IMR-90 (cell line): Measurements from ENCODE around the gene AUTS2. TPM values are rescaled to one million over a fixed set of nuclear protein-coding genes. Genes with fewer than 3 reads are reported as not detected.

Source experiments
- ATAC-seq: fragments of 200-7000 bp; cut with Tn5 transposase; 2 replicates; pipeline ENCODE4 v1.9.1; 2020; ENCODE audit warnings: low read depth, mild to moderate bottlenecking, moderate library complexity
- BruUV-seq: library from RNA; stranded (reverse); fragments of 400-500 nt; replicated peaks from 2 replicates; lab custom pipeline; 2021; lab: Mats Ljungman, UMichigan
- CTCF ChIA-PET: fragments of 300-600 bp; formaldehyde crosslinking; extraction: SDS; loops from one replicate; lab custom pipeline; 2021; ENCODE audit warnings: antibody characterized with exemption; lab: Yijun Ruan, JAX
- POLR2A ChIA-PET: fragments of 300-600 bp; sonication (Branson Sonifier 250); formaldehyde crosslinking; loops from one replicate; lab custom pipeline; 2022; ENCODE audit warnings: antibody characterized with exemption; ENCODE audit not compliant: unreplicated experiment; lab: Charles Lee
- DNase-seq: peaks from one replicate; pipeline ENCODE4 v3.0.0; 2013
- H2AFZ ChIP-seq: replicated peaks from 2 replicates; pipeline ENCODE3; 2013; ENCODE audit warnings: low read length, mild to moderate bottlenecking; ENCODE audit not compliant: poor library complexity
- H2AK5ac ChIP-seq: 2 replicates; pipeline ENCODE4 v1.6.1; 2013; ENCODE audit warnings: low read depth, low read length, inconsistent platforms
- H2AK9ac ChIP-seq: replicated peaks from 2 replicates; pipeline ENCODE3; 2013; ENCODE audit warnings: mild to moderate bottlenecking, low read depth, low read length, moderate library complexity; ENCODE audit not compliant: poor library complexity
- H2BK120ac ChIP-seq: 2 replicates; pipeline ENCODE4 v1.6.1; 2013; ENCODE audit warnings: low read depth, low read length, inconsistent platforms
- H2BK15ac ChIP-seq: 3 replicates; pipeline ENCODE4 v1.6.1; 2013; ENCODE audit warnings: low read depth, low read length, inconsistent platforms
- H2BK20ac ChIP-seq: 2 replicates; pipeline ENCODE4 v1.6.1; 2013; ENCODE audit warnings: low read depth, mild to moderate bottlenecking, inconsistent platforms, low read length, moderate library complexity
- H2BK5ac ChIP-seq: 2 replicates; pipeline ENCODE4 v1.6.1; 2013; ENCODE audit warnings: mild to moderate bottlenecking, low read depth, low read length, inconsistent platforms; ENCODE audit not compliant: poor library complexity, severe bottlenecking
- H3K14ac ChIP-seq: replicated peaks from 2 replicates; pipeline ENCODE4 v1.6.1; 2013; ENCODE audit warnings: low read depth, low read length, inconsistent platforms
- H3K18ac ChIP-seq: 2 replicates; pipeline ENCODE4 v1.6.1; 2013; ENCODE audit warnings: low read depth, low read length, control low read depth
- H3K23ac ChIP-seq: 2 replicates; pipeline ENCODE4 v1.6.1; 2013; ENCODE audit warnings: low read depth, low read length, inconsistent platforms
- H3K27ac ChIP-seq: 2 replicates; pipeline ENCODE4 v1.5.1; 2013; ENCODE audit warnings: mild to moderate bottlenecking, control low read depth, low read length; ENCODE audit not compliant: insufficient read depth
- H3K27me3 ChIP-seq: 2 replicates; pipeline ENCODE4 v1.6.1; 2013; ENCODE audit warnings: low read length; ENCODE audit not compliant: control insufficient read depth, insufficient read depth
- H3K36me3 ChIP-seq: 2 replicates; pipeline ENCODE4 v1.6.1; 2013; ENCODE audit warnings: low read length, mixed read lengths; ENCODE audit not compliant: control insufficient read depth, insufficient read depth
- H3K4ac ChIP-seq: 2 replicates; pipeline ENCODE4 v1.6.1; 2013; ENCODE audit warnings: low read depth, low read length, inconsistent platforms
- H3K4me1 ChIP-seq: 2 replicates; pipeline ENCODE4 v1.6.1; 2013; ENCODE audit warnings: low read length, mixed read lengths; ENCODE audit not compliant: control insufficient read depth, insufficient read depth
- H3K4me2 ChIP-seq: 2 replicates; pipeline ENCODE4 v1.6.1; 2013; ENCODE audit warnings: low read depth, mild to moderate bottlenecking, control low read depth, low read length, moderate library complexity
- H3K4me3 ChIP-seq: 2 replicates; pipeline ENCODE4 v1.5.1; 2013; ENCODE audit warnings: low read depth, mild to moderate bottlenecking, control low read depth, low read length, moderate library complexity; ENCODE audit not compliant: insufficient read depth
- H3K56ac ChIP-seq: 2 replicates; pipeline ENCODE4 v1.6.1; 2013; ENCODE audit warnings: low read length, inconsistent platforms; ENCODE audit not compliant: insufficient read depth; ENCODE audit errors: extremely low read depth
- H3K79me1 ChIP-seq, 2 experiments: 2 replicates each; pipeline ENCODE4 v1.6.1; 2013; ENCODE audit warnings: low read length in 2 of 2, inconsistent platforms in 1 of 2, low read depth in 1 of 2
- H3K9ac ChIP-seq: 2 replicates; pipeline ENCODE4 v1.6.1; 2013; ENCODE audit warnings: low read depth, low read length, control low read depth
- H3K9me1 ChIP-seq: 2 replicates; pipeline ENCODE4 v1.6.1; 2013; ENCODE audit warnings: low read length, inconsistent platforms; ENCODE audit not compliant: insufficient read depth
- H3K9me3 ChIP-seq: 2 replicates; pipeline ENCODE4 v1.6.1; 2013; ENCODE audit warnings: low read length; ENCODE audit not compliant: control insufficient read depth, insufficient read depth
- H4K20me1 ChIP-seq: 2 replicates; pipeline ENCODE4 v1.6.1; 2013; ENCODE audit warnings: low read length, inconsistent platforms; ENCODE audit not compliant: insufficient read depth
- H4K5ac ChIP-seq: 2 replicates; pipeline ENCODE4 v1.6.1; 2013; ENCODE audit warnings: mild to moderate bottlenecking, low read depth, low read length, control low read depth
- H4K8ac ChIP-seq, 2 experiments: 2 replicates each; pipeline ENCODE4 v1.6.1; 2013; ENCODE audit warnings: low read depth in 2 of 2, low read length in 2 of 2, control low read depth in 1 of 2, inconsistent platforms in 1 of 2
- H4K91ac ChIP-seq: 2 replicates; pipeline ENCODE4 v1.6.1; 2013; ENCODE audit warnings: low read depth, low read length, inconsistent platforms; ENCODE audit not compliant: insufficient read depth
- MXI1 ChIP-seq: IDR thresholded peaks from 2 replicates; pipeline ENCODE4 v1.6.1; 2012; ENCODE audit warnings: low read depth, mild to moderate bottlenecking, low read length, moderate library complexity, borderline replicate concordance
- WGBS, 2 experiments: methylation state at CpG; one replicate each; pipeline versions ENCODE4 v1.1.5 to v1.1.7; 2013; ENCODE audit warnings: missing lambda C conversion rate in 2 of 2; ENCODE audit not compliant: insufficient read length in 1 of 2; ENCODE audit errors: extremely low coverage in 2 of 2; 5-methylcytosine and 5-hydroxymethylcytosine counted together
- dilution Hi-C: fragments of 300-500 bp; cut with HindIII; formaldehyde crosslinking; loops from one replicate; pipeline ENCODE4 v1.14.3; 2018; ENCODE audit warnings: low sequenced_read_pairs; ENCODE audit not compliant: unreplicated experiment
- in situ Hi-C: fragments of 300-500 bp; cut with MboI; formaldehyde crosslinking; loops from 3 replicates; pipeline ENCODE4 v1.14.3; 2019; ENCODE audit warnings: low sequenced_read_pairs, inconsistent platforms, mixed read lengths
- intact Hi-C: fragments of 100-400 bp; cut with micrococcal nuclease; formaldehyde crosslinking; loops from 2 replicates; pipeline ENCODE4 v1.10.0; 2022
- polyA plus RNA-seq, 3 experiments: library from polyadenylated mRNA; depleted of rRNA; stranded (reverse); fragments of >200 nt; gene quantifications; 2 replicates each; pipeline ENCODE4 v1.2.3, GENCODE V29; 2012; ENCODE audit warnings: low replicate concordance in 1 of 3
- total RNA-seq: library from RNA; depleted of rRNA; stranded (reverse); fragments of >200 nt; gene quantifications from 2 replicates; pipeline ENCODE4 v1.2.3, GENCODE V29; 2012

Gene AUTS2
- total and polyA plus RNA-seq, 2 of the 4 experiments (the other 2 are of a cell fraction), result 0.90 to 3.0 TPM

- H4K5ac ChIP-seq, result no peak overlapping the region
- 7% methylated on average over 2 of the region's 2 CpGs; no CpG with 5 or more reads in 1 of the 2 experiments for WGBS, 2 experiments
- no peak overlapping the region for H2AK9ac ChIP-seq
- no peak overlapping the region for H2AFZ ChIP-seq
- H3K9me3 ChIP-seq, result 0 out of 2 replicates have a peak, but pooled peaks cover 1% of the 10 kb centered on the region
- H3K4me3 ChIP-seq, result no peak overlapping the region
- no peak overlapping the region for H2BK15ac ChIP-seq
- H3K56ac ChIP-seq, result no peak overlapping the region
- no peak overlapping the region for H2BK5ac ChIP-seq
- intact Hi-C loops, result no loop called here
- no peaks in the 10 kb centered on the region for H4K20me1 ChIP-seq
- TF ChIP-seq MXI1, result no peak
- no peak overlapping the region for H3K23ac ChIP-seq
- no peak overlapping the region for H3K27ac ChIP-seq
- no peak overlapping the region for H2AK5ac ChIP-seq
- no peaks in the 10 kb centered on the region for H3K9me1 ChIP-seq
- H2BK120ac ChIP-seq, result no peak overlapping the region
- no peak overlapping the region for H3K9ac ChIP-seq
- ChIA-PET POLR2A (no interaction called here), CTCF (no interaction called here)
- no peak for ATAC-seq
- H3K79me1 ChIP-seq, result no peaks in the 10 kb centered on the region
- H3K18ac ChIP-seq, result no peak overlapping the region
- no peak overlapping the region for H2BK20ac ChIP-seq
- H4K8ac ChIP-seq, result no peak overlapping the region
- BruUV-seq, result no TSS peak
- no peak overlapping the region for H3K4me2 ChIP-seq
- in situ Hi-C loops, result no loop called here
- DNase-seq, result no peak
- H4K91ac ChIP-seq, result no peak overlapping the region
- no peaks in the 10 kb centered on the region for H3K27me3 ChIP-seq
- H3K4me1 ChIP-seq, result no peaks in the 10 kb centered on the region
- dilution Hi-C loops, result no loop called here
- H3K36me3 ChIP-seq, result no peaks in the 10 kb centered on the region
- H3K4ac ChIP-seq, result no peak overlapping the region
- no peak overlapping the region for H3K14ac ChIP-seq
Observed at GRCh38 chr7:69717221-69717620, 118.9 kb downstream of the AUTS2 start.
